ENCODE measurements around the gene RHEBL1.

Gene RHEBL1

GRCh38 chr12:49105504-49106084 is 35.8 kb upstream of the RHEBL1 start:
- in situ Hi-C loops (cut with MboI; ENCODE audit: low pct_unique_long_range_greater_than_20kb, low sequenced_read_pairs, unreplicated experiment): no loop called here
- DNase-seq (ENCODE audit: low spot score): no peak
- TF ChIP-seq, protein P1, sequence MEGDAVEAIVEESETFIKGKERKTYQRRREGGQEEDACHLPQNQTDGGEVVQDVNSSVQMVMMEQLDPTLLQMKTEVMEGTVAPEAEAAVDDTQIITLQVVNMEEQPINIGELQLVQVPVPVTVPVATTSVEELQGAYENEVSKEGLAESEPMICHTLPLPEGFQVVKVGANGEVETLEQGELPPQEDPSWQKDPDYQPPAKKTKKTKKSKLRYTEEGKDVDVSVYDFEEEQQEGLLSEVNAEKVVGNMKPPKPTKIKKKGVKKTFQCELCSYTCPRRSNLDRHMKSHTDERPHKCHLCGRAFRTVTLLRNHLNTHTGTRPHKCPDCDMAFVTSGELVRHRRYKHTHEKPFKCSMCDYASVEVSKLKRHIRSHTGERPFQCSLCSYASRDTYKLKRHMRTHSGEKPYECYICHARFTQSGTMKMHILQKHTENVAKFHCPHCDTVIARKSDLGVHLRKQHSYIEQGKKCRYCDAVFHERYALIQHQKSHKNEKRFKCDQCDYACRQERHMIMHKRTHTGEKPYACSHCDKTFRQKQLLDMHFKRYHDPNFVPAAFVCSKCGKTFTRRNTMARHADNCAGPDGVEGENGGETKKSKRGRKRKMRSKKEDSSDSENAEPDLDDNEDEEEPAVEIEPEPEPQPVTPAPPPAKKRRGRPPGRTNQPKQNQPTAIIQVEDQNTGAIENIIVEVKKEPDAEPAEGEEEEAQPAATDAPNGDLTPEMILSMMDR (IDR thresholded peaks at IDR 0.05; ENCODE audit: extremely low read depth, insufficient read depth, missing control alignments): no peak

- in situ Hi-C loops (cut with MboI; ENCODE audit: low pct_unique_long_range_greater_than_20kb, low sequenced_read_pairs, unreplicated experiment): no loop called here
- DNase-seq (ENCODE audit: low spot score): no peak
- TF ChIP-seq, protein P1 (IDR thresholded peaks at IDR 0.05; ENCODE audit: extremely low read depth, insufficient read depth, missing control alignments): no peak
These were observed 35.0 kb upstream of the RHEBL1 start for GRCh38 chr12:49104822-49105221.

DNA sequence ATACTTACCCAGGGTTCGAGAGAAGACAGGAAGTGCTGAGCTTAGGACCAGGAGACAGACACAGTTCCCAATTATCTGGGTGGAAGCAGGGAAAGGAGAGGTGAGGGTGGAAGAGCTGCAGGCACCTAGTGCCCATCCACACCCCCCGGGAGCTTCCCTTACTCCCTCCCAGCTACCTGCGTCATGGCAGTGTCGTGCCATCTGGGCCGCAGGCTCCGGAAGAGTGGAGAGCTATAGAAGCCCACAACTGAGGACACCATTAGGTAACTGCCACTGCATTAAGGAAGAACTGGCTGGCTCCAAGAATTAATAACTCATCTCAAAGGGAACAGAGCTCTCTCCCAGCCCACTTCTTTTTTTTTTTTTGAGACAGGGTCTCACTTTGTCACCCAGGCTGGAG is 30.6 kb upstream of the RHEBL1 start:
- in situ Hi-C loops (cut with MboI; ENCODE audit: low pct_unique_long_range_greater_than_20kb, low sequenced_read_pairs, unreplicated experiment): no loop called here
- no peak for DNase-seq (ENCODE audit: low spot score)

DNA sequence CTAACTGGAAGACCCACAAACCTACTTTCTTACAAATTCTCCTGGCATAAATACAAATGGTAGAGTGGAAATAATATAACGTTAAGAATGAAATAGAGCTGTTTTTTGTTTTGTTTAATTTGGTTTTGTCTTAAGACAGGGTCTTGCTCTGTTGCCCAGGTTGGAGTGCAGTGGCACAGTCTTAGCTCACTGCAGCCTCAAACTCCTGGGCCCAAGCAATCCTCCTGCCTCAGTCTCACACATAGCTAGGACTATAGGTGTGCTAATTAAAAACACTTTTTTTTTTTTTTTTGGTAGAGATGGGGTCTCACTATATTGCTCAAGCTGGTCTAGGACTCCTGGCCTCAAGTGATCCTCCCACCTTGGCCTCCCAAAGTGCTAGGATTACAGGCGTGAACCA is 28.9 kb upstream of the RHEBL1 start:
- TF ChIP-seq, protein P1 (IDR thresholded peaks at IDR 0.05; ENCODE audit: extremely low read depth, insufficient read depth, missing control alignments): no peak
- in situ Hi-C loops (cut with MboI; ENCODE audit: low pct_unique_long_range_greater_than_20kb, low sequenced_read_pairs, unreplicated experiment): no loop called here
- DNase-seq (ENCODE audit: low spot score): no peak

More for the DNA sequence above, 30.6 kb upstream of the RHEBL1 start:
- TF ChIP-seq, protein P1 (IDR thresholded peaks at IDR 0.05; ENCODE audit: extremely low read depth, insufficient read depth, missing control alignments): no peak

- TF ChIP-seq, protein P1 (IDR thresholded peaks at IDR 0.05; ENCODE audit: extremely low read depth, insufficient read depth, missing control alignments): peak; percentile 82
- in situ Hi-C loops (cut with MboI; ENCODE audit: low pct_unique_long_range_greater_than_20kb, low sequenced_read_pairs, unreplicated experiment): no loop called here
- DNase-seq (ENCODE audit: low spot score): peak; percentile 76
These were observed 28.3 kb upstream of the RHEBL1 start for GRCh38 chr12:49098035-49098451.

- in situ Hi-C loops (cut with MboI; ENCODE audit: low pct_unique_long_range_greater_than_20kb, low sequenced_read_pairs, unreplicated experiment): no loop called here
- TF ChIP-seq, protein P1 (IDR thresholded peaks at IDR 0.05; ENCODE audit: extremely low read depth, insufficient read depth, missing control alignments): no peak
- no peak for DNase-seq (ENCODE audit: low spot score)
These were observed 27.6 kb upstream of the RHEBL1 start for GRCh38 chr12:49097381-49097780.
